Osteocyte (in vitro differentiated cells): Measurements from ENCODE around the gene TAP1. TPM values are rescaled to one million over a fixed set of nuclear protein-coding genes. Genes with fewer than 3 reads are reported as not detected.
A peak's percentile ranks its signal among the peaks of the same experiment; 100 is the strongest.

Experiments
- DNase-seq: peaks from one replicate; pipeline ENCODE4 v3.0.0; 2021; ENCODE audit warnings: mixed read lengths; ENCODE audit not compliant: unreplicated experiment; ENCODE audit errors: extremely low spot score
- H3K27ac Mint-ChIP-seq: one replicate; pipeline ENCODE4 v1.8.0; 2021; ENCODE audit warnings: mild to moderate bottlenecking, mixed read lengths; ENCODE audit not compliant: unreplicated experiment
- H3K27me3 Mint-ChIP-seq: one replicate; pipeline ENCODE4 v1.8.0; 2021; ENCODE audit warnings: mixed read lengths; ENCODE audit not compliant: unreplicated experiment
- H3K36me3 Mint-ChIP-seq: one replicate; pipeline ENCODE4 v1.8.0; 2021; ENCODE audit warnings: mixed read lengths; ENCODE audit not compliant: unreplicated experiment
- H3K4me1 Mint-ChIP-seq: one replicate; pipeline ENCODE4 v1.8.0; 2021; ENCODE audit warnings: mixed read lengths; ENCODE audit not compliant: unreplicated experiment
- H3K4me3 Mint-ChIP-seq: one replicate; pipeline ENCODE4 v1.8.0; 2021; ENCODE audit warnings: mild to moderate bottlenecking, moderate library complexity, mixed read lengths; ENCODE audit not compliant: unreplicated experiment
- H3K9me3 Mint-ChIP-seq: one replicate; pipeline ENCODE4 v1.8.0; 2021; ENCODE audit warnings: mixed read lengths; ENCODE audit not compliant: unreplicated experiment
- CTCF ChIP-seq: fragments of 200-600 bp; sonication (generic); IDR thresholded peaks from 2 replicates; pipeline ENCODE4 v1.5.0; 2021; ENCODE audit warnings: antibody characterized with exemption, mild to moderate bottlenecking, moderate library complexity
- total RNA-seq: library from RNA; stranded (reverse); gene quantifications from 2 replicates; pipeline ENCODE4 v1.2.1, GENCODE V29; 2021

TAP1 gene
- total RNA-seq, 1 donor from 2014 or later = 33.2 TPM

GRCh38 chr6:32860674-32861073, 7.2 kb upstream of the TAP1 start:
- Mint-ChIP-seq H3K27me3 (peaks cover 8% of the 10 kb centered on the region), H3K9me3 (no peaks in the 10 kb centered on the region), H3K4me3 (no peak overlapping the region), H3K36me3 (peaks cover 6% of the 10 kb centered on the region), H3K4me1 (peaks cover 7% of the 10 kb centered on the region), H3K27ac (no peak overlapping the region)
- no peak for DNase-seq
- TF ChIP-seq CTCF = no peak

GRCh38 chr6:32858194-32858593, 4.7 kb upstream of the TAP1 start:
- Mint-ChIP-seq H3K27ac (no peak overlapping the region), H3K4me3 (no peak overlapping the region), H3K9me3 (no peaks in the 10 kb centered on the region), H3K36me3 (peaks cover 6% of the 10 kb centered on the region), H3K4me1 (peaks cover 21% of the 10 kb centered on the region), H3K27me3 (no peaks in the 10 kb centered on the region)
- DNase-seq = no peak
- TF ChIP-seq CTCF = no peak

GRCh38 chr6:32857156-32857891, 3.8 kb upstream of the TAP1 start:
- Mint-ChIP-seq H3K27ac (no peak overlapping the region), H3K4me1 (peaks cover 27% of the 10 kb centered on the region), H3K27me3 (no peaks in the 10 kb centered on the region), H3K9me3 (no peaks in the 10 kb centered on the region), H3K36me3 (peaks cover 6% of the 10 kb centered on the region), H3K4me3 (no peak overlapping the region)
- TF ChIP-seq CTCF = no peak
- no peak for DNase-seq

GRCh38 chr6:32855467-32856174, 2.1 kb upstream of the TAP1 start:
- peaks cover 12% of the 10 kb centered on the region for H3K36me3 Mint-ChIP-seq
- no peaks in the 10 kb centered on the region for H3K27me3 Mint-ChIP-seq
- H3K27ac Mint-ChIP-seq = peak overlapping the region; percentile 21
- TF ChIP-seq CTCF = no peak
- peak overlapping the region; percentile 19 for H3K4me3 Mint-ChIP-seq
- DNase-seq = no peak
- no peaks in the 10 kb centered on the region for H3K9me3 Mint-ChIP-seq
- H3K4me1 Mint-ChIP-seq = peaks cover 32% of the 10 kb centered on the region
